GM12874 (cell line): ENCODE measurements around the gene LAG3.

Experiments
- CTCF ChIP-seq: IDR thresholded peaks from 2 replicates; pipeline ENCODE4 v1.5.1; 2011; ENCODE audit warnings: low read depth, mild to moderate bottlenecking, control low read depth, low read length, moderate library complexity; ENCODE audit not compliant: insufficient read depth

The LAG3 gene

GRCh38 chr12:6791931-6792520, 19.7 kb downstream of the LAG3 start:
- no peak for TF ChIP-seq CTCF

GRCh38 chr12:6792522-6793201, 20.3 kb downstream of the LAG3 start:
- no peak for TF ChIP-seq CTCF

GRCh38 chr12:6795088-6795487, 22.8 kb downstream of the LAG3 start:
- no peak for TF ChIP-seq CTCF

- no peak for TF ChIP-seq CTCF
These were observed 24.3 kb downstream of the LAG3 start for GRCh38 chr12:6796576-6796975.

- no peak for TF ChIP-seq CTCF
These were observed 26.8 kb downstream of the LAG3 start for GRCh38 chr12:6799147-6799546.

- no peak for TF ChIP-seq CTCF
These were observed 34.9 kb downstream of the LAG3 start for GRCh38 chr12:6807170-6807569.

GRCh38 chr12:6809056-6809455, 36.7 kb downstream of the LAG3 start:
- TF ChIP-seq CTCF, result no peak

GRCh38 chr12:6810758-6811157, 38.4 kb downstream of the LAG3 start:
- no peak for TF ChIP-seq CTCF
